ENCODE results near the gene DOK3. TPM values are rescaled to one million over a fixed set of nuclear protein-coding genes. Genes with fewer than 3 reads are reported as not detected.

DOK3 gene
- total and polyA plus RNA-seq, 7 donors: 3.0 to 20.2 (median 7.1) TPM

DNA sequence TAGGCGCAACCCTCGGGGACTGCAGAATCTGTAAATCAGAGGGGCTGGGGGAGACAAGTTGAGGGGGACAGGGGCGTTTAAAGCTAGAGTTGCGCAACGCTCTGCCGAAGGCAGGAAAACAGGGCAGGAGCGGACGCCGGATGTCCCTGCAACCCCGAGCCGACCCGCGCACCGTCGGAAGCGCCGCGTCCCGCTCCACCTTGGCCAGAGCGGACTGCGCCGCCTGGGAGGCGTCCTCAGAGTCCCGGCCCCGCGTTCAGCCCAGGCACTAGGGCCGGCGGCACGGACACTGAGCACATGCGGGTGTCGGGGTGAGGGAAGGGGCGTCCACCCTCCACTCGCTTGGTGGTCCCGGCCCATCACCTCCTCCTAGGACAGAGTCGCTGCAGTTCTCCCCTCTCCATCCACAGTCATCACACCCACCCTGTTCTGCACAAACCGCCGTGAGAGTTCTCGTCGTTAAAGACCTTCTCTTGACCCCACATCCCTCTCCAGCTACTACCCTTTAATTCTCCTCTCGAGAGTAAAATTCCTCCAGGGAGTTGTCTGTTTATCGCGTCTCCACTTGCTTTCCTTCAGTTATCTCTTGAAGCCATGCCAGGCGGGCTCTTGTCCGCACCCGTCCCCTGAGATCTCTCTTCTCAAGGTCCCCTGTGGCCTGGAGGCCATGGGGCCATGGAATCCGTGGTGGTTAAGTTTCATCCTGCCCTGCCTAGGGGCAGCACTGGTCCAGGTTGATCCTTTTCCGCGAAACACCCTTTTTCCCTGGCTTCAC lies 11.4 kb downstream of the DOK3 start:
- DNase-seq: peak; percentile 84
- 6 to 13% methylated on average over 48 of the region's 48 CpGs for WGBS, 2 donors
- Histone ChIP-seq H3K27me3 (no peaks in the 10 kb centered on the region), H3K9me3 (no peaks in the 10 kb centered on the region), H3K36me3 (peaks cover 0 to 13% (median 5%) of the 10 kb centered on the region in 4 donors), H3K27ac (peak overlapping the region; percentile 95 to 99 (median 97)), H3K4me1 (peaks cover 0 to 60% (median 49%) of the 10 kb centered on the region in 4 donors), H3K4me3 (peak overlapping the region; percentile 66 to 97 (median 86))
- intact Hi-C loops (cut with DNase I): loop anchor here (2.0 kb wide), 1 partner anchor 71 kb away; the partner anchor contains the start of gene GRK6
- no peak for TF ChIP-seq EP300 (IDR thresholded peaks at IDR 0.05)
- no peak for TF ChIP-seq POLR2A (IDR thresholded peaks at IDR 0.05)
- no peak for TF ChIP-seq POLR2AphosphoS5 (IDR thresholded peaks at IDR 0.05)
- TF ChIP-seq, protein P1, sequence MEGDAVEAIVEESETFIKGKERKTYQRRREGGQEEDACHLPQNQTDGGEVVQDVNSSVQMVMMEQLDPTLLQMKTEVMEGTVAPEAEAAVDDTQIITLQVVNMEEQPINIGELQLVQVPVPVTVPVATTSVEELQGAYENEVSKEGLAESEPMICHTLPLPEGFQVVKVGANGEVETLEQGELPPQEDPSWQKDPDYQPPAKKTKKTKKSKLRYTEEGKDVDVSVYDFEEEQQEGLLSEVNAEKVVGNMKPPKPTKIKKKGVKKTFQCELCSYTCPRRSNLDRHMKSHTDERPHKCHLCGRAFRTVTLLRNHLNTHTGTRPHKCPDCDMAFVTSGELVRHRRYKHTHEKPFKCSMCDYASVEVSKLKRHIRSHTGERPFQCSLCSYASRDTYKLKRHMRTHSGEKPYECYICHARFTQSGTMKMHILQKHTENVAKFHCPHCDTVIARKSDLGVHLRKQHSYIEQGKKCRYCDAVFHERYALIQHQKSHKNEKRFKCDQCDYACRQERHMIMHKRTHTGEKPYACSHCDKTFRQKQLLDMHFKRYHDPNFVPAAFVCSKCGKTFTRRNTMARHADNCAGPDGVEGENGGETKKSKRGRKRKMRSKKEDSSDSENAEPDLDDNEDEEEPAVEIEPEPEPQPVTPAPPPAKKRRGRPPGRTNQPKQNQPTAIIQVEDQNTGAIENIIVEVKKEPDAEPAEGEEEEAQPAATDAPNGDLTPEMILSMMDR (IDR thresholded peaks at IDR 0.05): no peak

DNA sequence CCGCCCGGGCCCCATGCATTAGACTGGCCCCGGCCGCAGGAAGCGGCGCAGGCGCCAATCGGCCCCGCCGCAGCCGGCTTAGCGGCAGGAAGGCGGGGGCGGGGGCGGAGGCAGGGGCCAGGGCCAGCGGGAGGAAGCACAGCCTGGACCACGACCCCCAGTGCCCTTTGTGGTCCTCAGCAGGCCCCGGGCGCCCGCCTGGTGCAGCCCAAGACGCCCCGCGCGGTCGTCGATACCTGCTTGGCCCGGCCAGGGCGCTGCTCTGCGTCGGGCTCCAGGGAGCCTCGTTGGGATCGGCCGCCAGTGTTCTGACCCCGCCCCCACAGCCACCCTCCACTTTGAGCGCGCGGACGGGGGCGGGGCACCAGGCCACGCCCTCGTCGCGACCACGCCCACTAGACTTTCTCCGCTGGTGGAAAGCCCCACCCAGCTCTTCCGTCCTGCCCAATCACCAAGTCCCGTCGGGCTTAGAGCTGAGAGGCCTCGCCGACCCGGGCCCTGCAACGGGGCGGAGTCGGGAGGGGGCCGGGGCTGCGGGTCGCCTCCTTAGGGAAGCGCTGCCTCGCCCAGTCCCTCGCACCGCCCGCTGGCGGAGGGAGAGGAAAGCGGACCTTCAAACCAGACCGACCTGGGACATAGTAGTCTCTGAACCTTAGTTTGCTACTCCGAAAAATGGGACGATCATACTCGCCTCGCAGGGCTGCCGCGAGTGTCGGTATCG lies 12.2 kb downstream of the DOK3 start, which contains the start of gene PDLIM7:
PDLIM7 (minus strand) TSS at position 313 of the 721 bp plus-strand sequence. CDS start 1,092 bp downstream, outside the sequence.
- Histone ChIP-seq H3K27ac (peak within 1 kb of the TSS; percentile 95 to 99 (median 97)), H3K36me3 (peaks cover under 1 to 16% (median 7%) of the 10 kb centered on the region in 4 donors), H3K27me3 (no peaks in the 10 kb centered on the region), H3K4me3 (peak within 1 kb of the TSS; percentile 66 to 97 (median 86)), H3K4me1 (peaks cover 0 to 67% (median 57%) of the 10 kb centered on the region in 4 donors), H3K9me3 (no peaks in the 10 kb centered on the region)
- TF ChIP-seq POLR2AphosphoS5 (IDR thresholded peaks at IDR 0.05) (peak; percentile 91 to 99 (median 98)), EP300 (IDR thresholded peaks at IDR 0.05) (no peak), POLR2A (IDR thresholded peaks at IDR 0.05) (peak; percentile 80 to 84)
- TF ChIP-seq, protein P1 (IDR thresholded peaks at IDR 0.05): no peak
- intact Hi-C loops (cut with DNase I): loop anchor here (2.0 kb wide), 1 partner anchor 71 kb away; the partner anchor contains the start of gene GRK6
- DNase-seq: peak; percentile 99
- 0 to 1% methylated on average over 73 of the region's 73 CpGs for WGBS, 2 donors

DNA sequence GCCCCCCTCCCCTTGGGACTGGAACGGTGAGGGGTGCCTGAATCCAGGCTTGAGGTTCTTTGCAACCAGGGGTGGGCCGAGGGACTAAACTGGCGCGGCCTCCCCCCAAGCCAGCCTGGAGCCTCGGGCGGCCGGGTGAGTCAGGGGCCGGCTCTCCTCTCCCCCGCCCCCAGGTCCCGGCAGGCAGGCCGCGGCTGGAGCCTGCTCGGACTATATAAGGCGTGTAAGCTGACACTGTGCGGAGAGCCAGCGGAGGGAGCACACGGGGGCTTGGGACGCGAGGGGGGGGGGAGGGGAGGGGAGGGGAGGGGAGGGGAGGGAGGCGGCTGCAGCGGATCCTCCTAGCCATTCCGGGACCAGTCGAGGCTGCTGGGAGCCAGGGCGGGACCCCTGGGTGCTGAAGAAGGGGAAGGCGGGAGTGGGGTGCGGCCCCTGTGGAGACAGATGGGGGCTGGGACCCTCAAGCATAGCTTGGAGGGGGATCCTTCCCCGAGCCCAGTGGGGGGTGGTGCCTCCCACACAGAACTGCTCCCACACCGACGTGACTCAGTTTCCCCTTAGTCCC lies 12.8 kb downstream of the DOK3 start:
- Histone ChIP-seq H3K36me3 (peaks cover 6 to 23% (median 13%) of the 10 kb centered on the region in 4 donors), H3K27ac (peak overlapping the region; percentile 95 to 99 (median 97)), H3K9me3 (no peaks in the 10 kb centered on the region), H3K4me3 (peak overlapping the region; percentile 66 to 97 (median 86)), H3K4me1 (peaks cover 0 to 74% (median 63%) of the 10 kb centered on the region in 4 donors), H3K27me3 (no peaks in the 10 kb centered on the region)
- DNase-seq: peak; percentile 97
- TF ChIP-seq POLR2A (IDR thresholded peaks at IDR 0.05) (peak; percentile 78 to 89), EP300 (IDR thresholded peaks at IDR 0.05) (peak in 2 of 4 donors; percentile 30 to 38), POLR2AphosphoS5 (IDR thresholded peaks at IDR 0.05) (peak; percentile 85 to 95 (median 93))
- TF ChIP-seq, protein P1 (IDR thresholded peaks at IDR 0.05): no peak
- WGBS, 2 donors: 3 to 10% methylated on average over 27 to 29 of the region's 29 CpGs
- intact Hi-C loops (cut with DNase I): loop anchor here (1.0 kb wide), 1 partner anchor 41 kb away; no protein-coding TSS in a partner anchor

DNA sequence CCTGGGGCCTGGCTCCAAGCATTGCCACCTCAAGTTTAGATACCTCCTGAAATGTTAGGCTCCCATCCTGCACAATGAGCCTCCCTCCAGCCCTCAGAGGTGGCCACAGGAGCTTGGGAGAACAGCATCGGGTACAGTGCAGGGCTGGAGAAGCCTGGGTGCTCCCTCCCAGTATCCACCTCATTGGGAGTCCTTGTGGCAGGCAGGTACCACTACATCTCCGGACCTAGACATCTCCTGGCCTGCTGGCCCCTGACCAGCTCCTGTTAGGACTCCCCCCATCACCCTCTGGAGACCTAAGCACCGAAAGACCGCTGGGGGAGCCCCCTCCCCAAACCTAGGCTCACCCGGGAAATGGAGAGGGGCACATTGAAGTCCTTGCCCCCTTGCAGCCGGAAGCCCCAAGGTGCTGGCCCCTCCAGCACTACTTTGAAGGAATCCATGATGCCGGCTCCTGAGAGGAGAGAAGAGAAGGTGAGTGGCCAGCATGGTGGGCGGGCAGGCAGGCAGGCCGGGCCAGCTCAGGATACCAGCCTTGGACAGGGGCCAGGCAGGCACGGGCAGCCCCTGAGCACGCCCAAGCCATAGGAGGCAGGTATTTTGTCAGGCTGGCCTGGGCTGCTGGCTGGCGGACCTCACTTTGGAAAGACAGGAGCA lies 13.4 kb downstream of the DOK3 start:
- H3K9me3 ChIP-seq: no peaks in the 10 kb centered on the region
- TF ChIP-seq POLR2AphosphoS5 (IDR thresholded peaks at IDR 0.05): no peak
- TF ChIP-seq, protein P1 (IDR thresholded peaks at IDR 0.05): peak in 3 of 4 experiments; percentile 22 to 48 (median 37)

More for the DNA sequence above, 13.4 kb downstream of the DOK3 start:
- no peak for DNase-seq
- peaks cover 11 to 29% (median 18%) of the 10 kb centered on the region in 4 donors for H3K36me3 ChIP-seq
- H3K27me3 ChIP-seq: no peaks in the 10 kb centered on the region
- 29 to 52% methylated on average over 12 of the region's 12 CpGs for WGBS, 2 donors
- peak overlapping the region; percentile 95 to 99 (median 97) for H3K27ac ChIP-seq
- peaks cover 0 to 76% (median 68%) of the 10 kb centered on the region in 4 donors for H3K4me1 ChIP-seq
- H3K4me3 ChIP-seq: peak overlapping the region; percentile 66 to 97 (median 86)
- intact Hi-C loops (cut with DNase I): loop anchor here (1.0 kb wide), 1 partner anchor 40 kb away; no protein-coding TSS in a partner anchor
